Cardiac muscle cell (in vitro differentiated cells and primary cell): ENCODE results near the gene MRC2. TPM values are rescaled to one million over a fixed set of nuclear protein-coding genes. Genes with fewer than 3 reads are reported as not detected.

Experiments used
- DNase-seq, 2 donors: peaks; one replicate each; pipeline versions ENCODE4 v3.0.0 to v3.0.0-alpha.2; 2010 to 2017; ENCODE audit warnings: low read depth in 1 of 2, low spot score in 1 of 2
- H3K27ac ChIP-seq: fragments of 200-600 bp; sonication (generic); 2 replicates; pipeline ENCODE4 v1.5.1; 2016
- H3K27me3 ChIP-seq: fragments of 200-600 bp; sonication (generic); 2 replicates; pipeline ENCODE4 v1.6.0; 2016; ENCODE audit warnings: control low read depth
- H3K36me3 ChIP-seq: fragments of 200-600 bp; sonication (generic); 2 replicates; pipeline ENCODE4 v1.5.1; 2016; ENCODE audit warnings: control low read depth
- H3K4me1 ChIP-seq: fragments of 200-600 bp; sonication (generic); 2 replicates; pipeline ENCODE4 v1.8.1; 2017; ENCODE audit warnings: low read depth, mild to moderate bottlenecking, mixed run types
- H3K4me3 ChIP-seq: fragments of 200-600 bp; sonication (generic); 2 replicates; pipeline ENCODE4 v1.5.1; 2016; ENCODE audit warnings: mild to moderate bottlenecking
- H3K9me3 ChIP-seq: fragments of 200-600 bp; sonication (generic); 2 replicates; pipeline ENCODE4 v1.5.1; 2017; ENCODE audit warnings: low read depth, mild to moderate bottlenecking, control low read depth
- CTCF ChIP-seq: IDR thresholded peaks from 2 replicates; pipeline ENCODE4 v1.5.1; 2012; ENCODE audit warnings: low read depth, mild to moderate bottlenecking, low read length
- polyA plus RNA-seq: library from polyadenylated mRNA; unstranded; fragments of >200 nt; fragmentation: Nextera tagmentation; extraction: Ambion mirVana; gene quantifications from 2 replicates; pipeline ENCODE4 v1.2.1, GENCODE V29; 2016
- total RNA-seq: library from RNA; depleted of rRNA; stranded (reverse); fragments of >200 nt; gene quantifications from 2 replicates; pipeline ENCODE4 v1.2.3, GENCODE V29; 2016

Gene MRC2
- total and polyA plus RNA-seq, 2 experiments from 2014 or later = 53.1 to 136 TPM

DNA sequence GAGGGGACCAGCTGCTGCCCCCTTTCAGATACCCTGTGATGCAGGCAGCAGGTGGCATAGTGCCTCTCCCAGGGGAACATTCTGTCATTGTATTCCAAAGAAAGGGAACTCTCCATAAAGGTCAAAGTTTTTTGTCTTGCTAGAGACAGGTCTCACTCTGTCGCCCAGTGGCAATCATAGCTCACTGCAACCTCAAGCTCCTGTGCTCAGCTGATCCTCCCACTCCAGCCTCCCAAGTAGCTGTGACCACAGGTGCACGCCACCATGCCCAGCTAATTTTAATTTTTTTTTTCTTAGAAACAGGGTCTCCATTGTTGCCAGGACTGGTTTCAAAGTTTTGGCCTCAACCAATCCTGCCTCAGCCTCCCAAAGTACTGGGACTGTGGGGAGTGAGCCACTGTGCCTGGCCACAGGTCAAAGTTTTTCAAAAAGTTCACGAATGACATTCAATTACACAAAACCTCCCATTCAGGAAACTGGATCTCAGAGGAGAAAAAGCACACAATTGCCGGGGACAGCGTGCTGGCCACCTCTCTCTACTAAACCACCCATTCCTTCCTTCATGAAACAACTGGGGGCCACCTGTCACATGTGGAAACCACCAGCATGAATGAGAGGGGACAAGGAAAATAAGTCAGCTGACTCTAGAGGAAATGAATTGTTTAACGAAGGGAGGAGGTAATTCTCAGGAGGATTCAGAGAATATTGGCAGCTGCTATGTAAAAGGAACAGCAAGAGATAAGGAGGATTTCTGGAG, 100.6 kb downstream of the MRC2 start:
- Histone ChIP-seq H3K4me3 (no peak overlapping the region), H3K36me3 (no peaks in the 10 kb centered on the region), H3K9me3 (no peaks in the 10 kb centered on the region), H3K4me1 (peaks cover 7% of the 10 kb centered on the region), H3K27ac (no peak overlapping the region), H3K27me3 (no peaks in the 10 kb centered on the region)
- TF ChIP-seq CTCF = no peak
- no peak for DNase-seq

DNA sequence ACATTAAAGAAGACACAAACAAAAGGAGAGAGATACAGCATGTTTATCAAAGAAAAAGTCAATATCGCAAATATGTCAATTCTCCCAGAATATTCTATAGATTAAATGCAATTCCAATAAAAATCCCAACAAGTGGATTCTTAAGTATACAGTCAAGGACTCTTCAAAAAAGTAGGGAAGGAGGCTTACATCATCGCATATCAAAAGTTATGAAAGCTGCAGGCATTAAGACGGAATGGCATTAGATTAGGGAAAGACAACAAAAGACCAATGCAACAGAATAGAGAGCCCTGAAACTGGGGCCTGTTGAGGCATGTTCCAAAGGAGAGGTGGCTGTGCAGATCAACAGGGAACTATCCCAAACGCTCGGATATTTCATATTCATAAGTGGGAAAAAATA, 104.7 kb downstream of the MRC2 start:
- Histone ChIP-seq H3K4me1 (peaks cover 8% of the 10 kb centered on the region), H3K4me3 (no peak overlapping the region), H3K9me3 (no peaks in the 10 kb centered on the region)

DNA sequence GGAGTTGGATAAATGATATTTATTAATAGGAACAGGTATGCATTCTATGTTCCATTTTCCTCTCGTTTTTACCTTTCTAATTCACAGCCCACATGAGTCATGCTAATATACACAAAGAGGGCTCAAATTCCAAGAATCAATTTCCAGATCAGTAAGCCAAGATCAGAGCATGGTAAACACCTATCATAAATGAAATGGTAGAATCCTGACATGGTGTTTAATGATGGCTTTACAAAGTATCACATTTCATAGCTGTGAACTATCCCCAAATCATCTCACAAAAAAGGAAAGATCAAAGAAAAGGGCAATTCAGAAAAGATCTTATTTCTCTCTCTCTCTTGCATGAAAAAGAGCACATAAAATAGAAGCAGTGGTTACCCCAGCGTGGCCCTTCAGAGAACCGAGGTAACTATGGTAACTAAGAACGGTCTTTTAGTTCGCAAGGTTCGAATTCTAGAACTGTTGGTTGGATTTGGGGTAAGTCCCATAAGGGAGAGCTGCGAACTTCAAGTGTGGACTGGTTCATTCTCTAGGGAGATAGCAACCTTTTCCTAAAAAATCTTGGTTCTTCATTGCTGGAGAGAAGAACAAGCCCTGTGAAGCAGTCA, 107.7 kb downstream of the MRC2 start:
- TF ChIP-seq CTCF = no peak
- no peaks in the 10 kb centered on the region for H3K27me3 ChIP-seq
- no peaks in the 10 kb centered on the region for H3K36me3 ChIP-seq
- H3K9me3 ChIP-seq = no peaks in the 10 kb centered on the region
- H3K27ac ChIP-seq = no peak overlapping the region
- H3K4me1 ChIP-seq = peaks cover 20% of the 10 kb centered on the region
- no peak overlapping the region for H3K4me3 ChIP-seq
- DNase-seq = no peak

More for the DNA sequence above, 104.7 kb downstream of the MRC2 start:
- no peak for DNase-seq
- H3K36me3 ChIP-seq = no peaks in the 10 kb centered on the region
- no peak overlapping the region for H3K27ac ChIP-seq
- TF ChIP-seq CTCF = no peak
- H3K27me3 ChIP-seq = no peaks in the 10 kb centered on the region

GRCh38 chr17:62737513-62737912, 110.0 kb downstream of the MRC2 start:
- DNase-seq = no peak
- H3K27me3 ChIP-seq = no peaks in the 10 kb centered on the region
- H3K27ac ChIP-seq = no peak overlapping the region
- no peaks in the 10 kb centered on the region for H3K36me3 ChIP-seq
- H3K4me3 ChIP-seq = no peak overlapping the region
- H3K9me3 ChIP-seq = no peaks in the 10 kb centered on the region
- H3K4me1 ChIP-seq = peaks cover 25% of the 10 kb centered on the region
- TF ChIP-seq CTCF = no peak

- no peak for DNase-seq
- TF ChIP-seq CTCF = no peak
- H3K9me3 ChIP-seq = no peaks in the 10 kb centered on the region
- H3K4me3 ChIP-seq = no peak overlapping the region
- H3K36me3 ChIP-seq = no peaks in the 10 kb centered on the region
- no peaks in the 10 kb centered on the region for H3K27me3 ChIP-seq
- no peak overlapping the region for H3K27ac ChIP-seq
- H3K4me1 ChIP-seq = peaks cover 25% of the 10 kb centered on the region
Observed at GRCh38 chr17:62738281-62738680, 110.8 kb downstream of the MRC2 start.
